PC-9 (cell line): ENCODE measurements around the gene ARHGEF6.

Experiments
- EZH2 ChIP-seq: fragments of 200-600 bp; sonication (generic); IDR thresholded peaks from 2 replicates; pipeline ENCODE4 v1.8.0; 2017; ENCODE audit warnings: antibody characterized with exemption, low read depth
- TF ChIP-seq, protein P1 (sequence below): fragments of 200-600 bp; sonication (generic); conservative IDR thresholded peaks from 2 replicates; pipeline ENCODE4 v1.6.1; 2017; ENCODE audit warnings: mixed run types, antibody characterized with exemption, mild to moderate bottlenecking, moderate library complexity

DNA sequence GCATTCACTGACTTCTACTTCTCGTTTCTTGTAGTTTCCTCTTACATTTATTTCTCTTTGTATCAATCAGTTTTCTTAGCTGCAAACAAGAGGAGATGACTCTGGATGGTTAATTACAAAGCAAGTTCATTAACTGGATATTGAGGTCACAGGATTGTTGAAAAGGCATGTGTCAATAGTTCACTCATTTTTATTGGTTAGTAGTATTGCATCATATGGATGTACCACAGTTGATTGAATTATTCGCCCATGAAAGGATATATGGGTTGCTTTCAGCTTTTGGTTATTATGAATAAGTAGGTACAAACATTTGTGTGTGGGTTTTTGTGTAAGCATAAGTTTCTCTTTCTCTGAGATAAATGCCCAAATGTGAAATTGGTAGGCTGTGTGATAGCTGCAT lies 21.8 kb upstream of the ARHGEF6 start:
- TF ChIP-seq, protein P1, sequence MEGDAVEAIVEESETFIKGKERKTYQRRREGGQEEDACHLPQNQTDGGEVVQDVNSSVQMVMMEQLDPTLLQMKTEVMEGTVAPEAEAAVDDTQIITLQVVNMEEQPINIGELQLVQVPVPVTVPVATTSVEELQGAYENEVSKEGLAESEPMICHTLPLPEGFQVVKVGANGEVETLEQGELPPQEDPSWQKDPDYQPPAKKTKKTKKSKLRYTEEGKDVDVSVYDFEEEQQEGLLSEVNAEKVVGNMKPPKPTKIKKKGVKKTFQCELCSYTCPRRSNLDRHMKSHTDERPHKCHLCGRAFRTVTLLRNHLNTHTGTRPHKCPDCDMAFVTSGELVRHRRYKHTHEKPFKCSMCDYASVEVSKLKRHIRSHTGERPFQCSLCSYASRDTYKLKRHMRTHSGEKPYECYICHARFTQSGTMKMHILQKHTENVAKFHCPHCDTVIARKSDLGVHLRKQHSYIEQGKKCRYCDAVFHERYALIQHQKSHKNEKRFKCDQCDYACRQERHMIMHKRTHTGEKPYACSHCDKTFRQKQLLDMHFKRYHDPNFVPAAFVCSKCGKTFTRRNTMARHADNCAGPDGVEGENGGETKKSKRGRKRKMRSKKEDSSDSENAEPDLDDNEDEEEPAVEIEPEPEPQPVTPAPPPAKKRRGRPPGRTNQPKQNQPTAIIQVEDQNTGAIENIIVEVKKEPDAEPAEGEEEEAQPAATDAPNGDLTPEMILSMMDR: no peak
- TF ChIP-seq EZH2: no peak
